NCI-H748 (cell line): ENCODE measurements around the gene PBX2.
"Not testable (repeated sequence)": the region's sequence is repeated elsewhere in the genome, so short reads cannot be mapped to it uniquely, and the experiment has no call there.

ENCODE experiments used
- DNase-seq: peaks from one replicate; lab custom pipeline; 2025; ENCODE audit not compliant: unreplicated experiment; lab: John Stamatoyannopoulos, UW

Gene PBX2

DNA sequence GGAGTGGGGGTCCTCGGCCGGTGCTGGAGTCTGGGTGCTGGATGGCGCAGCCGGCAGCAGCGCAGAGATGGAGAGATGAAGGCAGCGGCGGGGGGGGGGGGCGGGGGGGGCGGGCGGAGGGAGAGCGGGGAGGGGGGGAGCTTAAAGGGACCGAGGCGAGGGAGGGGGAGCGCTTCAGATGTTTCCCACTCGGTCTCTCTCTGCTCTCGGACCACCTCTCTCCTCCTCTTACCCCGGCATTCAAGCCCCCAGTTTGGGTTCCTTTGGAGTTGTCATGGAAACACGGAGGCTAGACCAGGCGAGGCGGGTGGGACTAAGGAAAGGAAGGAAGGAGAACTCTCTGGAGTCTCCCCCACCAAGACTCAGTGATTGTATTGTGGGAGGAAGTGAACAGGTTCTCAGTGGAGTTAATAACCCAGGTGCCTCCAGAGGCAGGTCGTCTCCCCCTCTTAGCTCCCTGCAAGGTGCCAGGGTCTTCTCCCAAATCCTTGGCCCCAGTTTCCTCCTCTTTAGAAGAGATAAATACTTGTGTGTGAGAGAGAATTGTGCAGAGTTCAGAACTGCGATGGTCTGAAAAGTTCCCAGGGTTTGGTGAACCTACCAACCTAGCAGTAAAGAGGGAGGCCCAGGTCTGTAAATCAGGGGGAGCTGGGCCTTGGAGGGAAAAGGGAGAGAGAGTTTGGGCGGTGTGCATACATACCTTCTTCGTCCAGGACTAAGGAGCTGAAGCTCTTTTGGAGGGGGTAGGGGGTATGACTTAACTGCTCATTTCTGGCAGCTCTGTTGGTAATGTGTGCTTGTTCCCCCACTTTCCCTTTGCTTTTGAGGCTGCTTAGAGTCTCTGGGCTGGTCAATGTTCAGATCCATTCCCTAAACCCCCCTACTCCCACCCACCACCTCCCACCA, 37.9 kb downstream of the PBX2 start, which contains the start of gene PRRT1:
Gene PRRT1 (minus strand): TSS at position 77 of the 906 bp plus-strand sequence. CDS start 112 bp downstream, outside the sequence.
- peak; percentile 37 for DNase-seq

DNA sequence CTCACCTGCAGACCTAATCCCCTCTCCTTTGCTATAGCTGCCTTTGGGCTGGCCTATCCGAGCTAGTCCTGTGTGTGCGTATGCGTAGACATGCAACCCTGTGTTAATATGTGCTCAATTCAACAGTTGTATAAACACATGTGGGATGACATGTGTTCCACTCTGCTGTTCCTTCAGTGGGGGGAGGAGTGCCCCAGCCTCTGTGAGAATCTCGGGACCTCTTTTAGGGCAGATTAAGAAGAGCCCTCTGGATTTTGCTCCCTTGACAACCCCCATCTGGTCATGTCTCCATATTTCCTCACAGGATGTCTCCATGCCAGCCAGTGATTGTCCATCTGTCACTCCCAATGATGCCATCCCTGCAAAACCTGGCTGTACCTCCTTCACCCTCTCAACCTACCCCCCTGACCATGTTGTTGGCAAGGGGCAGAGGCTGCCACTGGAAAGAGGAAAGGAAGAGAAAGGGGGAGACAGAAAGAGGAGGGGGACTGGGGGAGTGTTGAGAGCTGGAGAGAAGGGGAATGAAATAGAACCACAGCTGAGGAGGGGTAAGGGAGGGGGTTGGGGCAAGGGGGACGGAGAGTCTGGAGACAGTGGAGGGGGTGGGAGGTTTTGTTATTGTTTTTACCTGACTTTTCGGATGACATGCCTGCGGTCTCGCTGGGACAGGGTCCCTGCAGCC, 38.7 kb downstream of the PBX2 start:
- DNase-seq = no peak

DNA sequence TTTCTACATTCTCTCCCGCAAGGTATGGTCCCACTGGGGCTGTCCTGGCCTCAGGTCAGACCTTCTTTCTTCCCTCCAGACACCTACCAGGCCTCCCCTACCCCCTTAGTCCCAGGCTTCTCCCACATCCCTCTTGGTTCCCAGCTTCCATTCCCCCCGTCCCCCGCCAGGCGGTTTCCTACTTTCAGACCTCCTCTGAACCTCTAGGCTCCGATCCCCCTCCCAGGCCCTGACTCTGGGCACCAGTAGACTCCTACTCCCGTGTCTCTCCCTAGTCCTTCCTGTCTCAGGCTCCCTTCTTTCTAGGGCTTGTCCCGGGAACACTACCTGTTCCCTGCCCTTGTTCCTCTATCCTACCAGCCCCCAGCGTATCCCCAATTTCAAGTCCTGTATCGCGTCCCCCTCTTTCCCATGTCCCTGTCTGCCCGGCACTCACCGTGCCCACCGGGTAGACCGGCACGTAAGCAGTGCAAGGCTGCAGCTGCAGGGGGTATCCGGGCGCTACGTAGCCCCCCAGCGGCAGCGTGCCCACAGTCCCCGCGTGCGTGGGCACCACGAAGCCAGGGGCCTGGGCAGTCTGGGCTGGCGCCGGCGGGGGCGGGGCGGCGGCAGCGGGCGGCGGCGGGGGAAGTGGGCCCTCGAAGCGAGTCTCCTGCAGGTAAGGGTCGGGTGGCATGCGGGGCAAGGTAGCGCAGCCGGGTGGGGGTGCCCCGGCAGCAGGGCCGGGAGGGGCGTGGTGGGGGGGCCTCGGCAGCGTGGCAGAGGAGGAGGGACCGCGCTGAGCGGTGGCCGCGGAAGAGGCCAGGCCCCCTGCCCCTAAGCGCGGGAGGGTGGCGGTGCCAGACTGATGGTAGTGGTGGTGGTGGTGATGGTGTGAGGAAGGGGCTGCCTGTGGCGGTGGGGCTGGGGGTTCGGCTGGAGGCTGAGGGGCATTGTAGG, 39.8 kb downstream of the PBX2 start:
- DNase-seq = no peak

DNA sequence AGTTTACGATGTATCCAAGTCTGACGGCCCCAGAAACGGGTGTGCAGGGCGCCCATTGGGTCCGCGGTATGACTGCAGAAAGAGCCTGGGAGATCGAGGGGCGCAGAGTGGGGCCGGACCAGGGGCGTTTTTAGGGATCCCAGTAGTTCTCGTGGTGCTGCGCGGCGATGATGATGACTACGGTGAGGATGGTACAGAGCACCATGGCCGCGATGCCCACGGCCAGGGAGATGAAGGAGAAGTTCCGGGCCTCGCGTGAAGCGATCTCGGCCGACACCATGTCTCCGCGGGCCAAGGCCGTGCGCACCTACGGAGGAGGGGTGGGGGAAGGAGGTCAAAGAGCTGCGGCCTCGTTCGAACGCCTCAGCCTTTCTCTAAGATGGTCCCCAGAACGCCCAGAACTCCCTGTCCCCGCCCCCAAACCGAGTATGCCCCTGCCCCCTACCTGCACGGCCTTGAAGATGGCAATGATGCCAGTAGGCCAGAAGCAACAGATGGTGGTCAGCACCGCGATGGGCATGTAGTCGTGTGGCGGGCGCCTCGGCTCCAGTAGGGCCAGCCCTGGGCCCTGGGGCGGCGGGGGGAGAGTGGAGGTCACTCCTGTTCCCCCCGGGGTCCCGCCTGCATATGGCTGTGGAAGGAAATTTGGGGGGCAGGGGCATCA, 40.8 kb downstream of the PBX2 start:
- no peak for DNase-seq

DNA sequence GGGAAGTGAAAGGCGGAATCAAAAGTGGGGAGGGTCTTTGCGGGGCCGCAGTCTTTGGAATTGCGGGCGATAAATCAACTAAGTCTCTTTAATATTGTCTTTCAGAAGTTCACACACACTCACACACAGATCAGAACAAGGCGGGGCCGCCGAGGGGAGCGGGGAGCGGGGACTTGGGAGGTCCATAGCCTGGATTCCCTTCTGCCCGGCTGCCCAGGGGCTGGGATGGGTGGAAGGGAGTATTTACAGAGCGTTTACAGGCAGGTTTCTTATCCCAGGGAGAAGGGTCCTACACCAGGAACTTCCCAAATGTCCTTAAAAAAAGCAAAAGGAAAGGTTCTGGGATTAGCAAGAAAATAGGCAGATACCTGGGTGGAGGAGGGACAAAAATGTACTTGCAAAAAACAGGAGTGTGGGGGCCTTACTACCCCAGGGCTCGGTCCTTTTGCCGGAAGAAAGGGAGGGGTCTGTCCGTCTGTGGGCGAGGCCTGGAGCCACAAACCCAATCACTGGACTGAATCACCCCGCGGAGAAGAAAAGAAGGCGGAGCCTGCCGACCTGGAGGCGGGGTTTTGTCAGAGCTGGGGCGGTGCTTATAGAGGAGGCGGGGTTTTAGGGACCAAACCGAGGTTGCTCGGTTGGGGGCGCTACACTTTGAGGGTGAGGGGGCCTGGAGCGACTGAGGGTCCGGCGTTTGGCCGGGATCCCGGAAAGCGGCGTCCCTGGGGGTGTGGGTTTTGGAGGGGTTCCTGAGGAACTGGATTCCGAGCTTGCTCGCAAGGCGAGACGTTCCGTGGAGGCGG, 41.5 kb downstream of the PBX2 start:
- no peak for DNase-seq

DNA sequence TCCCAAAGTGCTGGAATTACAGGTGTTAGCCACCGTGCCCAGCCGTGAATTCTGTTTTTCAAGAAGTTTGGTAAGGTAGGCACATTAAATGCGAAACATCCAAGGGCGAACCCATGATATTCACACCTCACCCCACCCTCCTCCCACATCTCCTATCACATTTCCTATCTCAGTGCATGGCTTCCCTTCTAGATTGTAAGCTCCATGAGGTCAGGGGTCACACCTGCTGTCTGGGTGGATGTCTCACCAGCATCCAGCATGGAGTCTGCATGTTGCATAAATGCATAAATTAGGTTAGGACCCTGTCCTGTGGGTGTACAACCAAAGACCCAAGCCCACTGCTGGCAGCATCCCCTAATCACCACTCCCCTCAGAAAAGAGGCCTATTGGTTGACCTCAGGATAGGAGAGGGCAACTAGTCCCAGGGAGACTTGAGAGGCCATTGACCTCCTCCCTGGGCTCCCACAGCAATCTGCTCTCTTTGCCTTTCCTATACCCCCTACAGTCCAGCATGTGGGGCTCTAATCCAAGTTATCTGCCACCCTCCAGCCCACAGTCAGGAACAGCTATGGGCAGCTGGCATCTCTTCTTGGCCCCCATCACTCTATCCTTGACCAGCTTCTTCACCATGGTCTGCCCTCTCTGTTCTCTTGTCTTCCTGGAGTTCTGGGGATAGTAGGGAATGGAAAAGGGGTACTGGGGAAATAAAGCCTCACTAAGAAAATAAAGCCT, 42.4 kb downstream of the PBX2 start:
- no peak for DNase-seq

DNA sequence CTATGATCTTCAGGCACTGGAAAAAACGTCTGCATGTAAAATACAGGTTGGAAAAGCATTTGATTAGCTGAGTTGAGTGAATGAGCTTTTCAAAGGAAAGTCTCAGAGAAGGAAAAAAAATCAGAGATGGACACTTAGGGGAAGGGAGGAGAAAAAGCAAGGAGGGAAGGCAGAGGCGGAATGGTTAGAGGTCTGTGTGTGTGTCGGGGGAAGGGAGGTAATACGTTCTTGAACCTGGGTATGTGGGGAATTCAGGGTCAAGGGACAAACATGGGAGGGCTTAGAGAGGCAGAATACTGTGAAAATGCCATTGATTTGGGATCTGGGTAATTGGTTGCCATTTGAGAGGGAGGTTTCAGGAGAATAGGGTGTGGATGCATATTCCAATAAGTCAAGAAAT, 43.3 kb downstream of the PBX2 start:
- no peak for DNase-seq

DNA sequence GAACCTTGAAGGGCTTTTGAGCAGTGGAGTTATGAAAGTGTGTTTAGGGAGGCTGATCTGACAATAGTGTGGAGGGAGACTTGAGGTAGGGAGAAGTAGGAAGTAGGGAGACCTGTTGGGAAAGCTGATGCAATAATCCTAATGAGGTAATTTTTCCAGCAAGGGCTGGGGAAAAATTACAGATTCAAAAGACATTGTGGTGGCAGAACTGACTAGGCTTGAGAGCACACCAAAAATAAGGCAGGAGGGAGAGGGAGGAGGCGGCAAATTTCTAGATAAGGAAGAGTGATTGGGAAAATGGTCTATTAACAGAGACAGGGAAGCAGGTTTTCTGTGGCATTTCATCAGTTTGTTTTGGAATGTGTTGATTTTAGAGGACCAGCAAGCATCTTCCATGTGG, 43.7 kb downstream of the PBX2 start:
- no peak for DNase-seq

DNA sequence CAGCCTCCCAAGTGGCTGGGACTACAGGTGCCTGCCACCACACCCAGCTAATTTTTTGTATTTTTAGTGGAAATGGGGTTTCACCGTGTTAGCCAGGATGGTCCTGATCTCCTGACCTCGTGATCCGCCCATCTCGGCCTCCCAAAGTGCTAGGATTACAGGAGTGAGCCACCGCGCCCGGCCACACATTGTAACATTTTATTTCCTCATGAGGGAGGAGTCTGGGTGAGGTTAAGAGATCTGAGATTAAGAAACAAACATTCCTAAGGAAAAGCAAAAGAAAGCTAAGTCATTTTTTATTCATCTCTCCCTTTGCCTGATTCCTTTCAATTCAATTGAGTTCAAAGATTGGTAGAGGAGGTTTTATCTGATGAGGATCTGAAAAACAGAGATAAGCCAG, 45.8 kb downstream of the PBX2 start:
- not testable (repeated sequence) for DNase-seq

DNA sequence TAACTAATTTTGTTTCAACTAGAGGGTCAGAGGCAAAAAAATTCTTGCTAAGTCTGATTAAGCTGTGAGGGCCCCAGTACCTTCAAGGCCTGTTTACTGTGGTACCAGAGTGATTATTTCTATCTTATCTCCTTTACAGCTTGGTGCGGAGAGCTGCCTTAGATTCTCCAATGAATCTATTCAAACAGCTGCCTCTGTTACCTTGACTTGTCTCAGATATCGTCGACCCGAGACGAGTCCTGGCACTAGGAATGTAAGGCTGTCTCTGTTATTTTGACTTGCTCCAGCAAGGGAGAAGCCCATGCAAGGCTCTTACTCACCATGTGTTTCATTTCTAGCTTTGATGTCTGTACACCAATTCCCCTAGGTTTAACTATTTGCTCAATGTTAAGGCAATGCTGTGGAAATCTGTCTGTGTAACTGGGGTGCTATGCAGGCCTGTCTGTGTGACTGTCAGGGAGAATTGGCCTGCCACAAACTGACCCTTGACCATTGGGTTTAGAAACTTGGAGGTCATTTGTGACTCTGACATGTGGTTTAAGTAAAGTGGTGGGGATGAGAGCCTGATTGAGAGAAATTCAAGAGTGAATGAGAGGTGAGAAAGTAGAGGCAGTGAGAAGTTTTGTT, 49.5 kb downstream of the PBX2 start:
- DNase-seq = no peak

DNA sequence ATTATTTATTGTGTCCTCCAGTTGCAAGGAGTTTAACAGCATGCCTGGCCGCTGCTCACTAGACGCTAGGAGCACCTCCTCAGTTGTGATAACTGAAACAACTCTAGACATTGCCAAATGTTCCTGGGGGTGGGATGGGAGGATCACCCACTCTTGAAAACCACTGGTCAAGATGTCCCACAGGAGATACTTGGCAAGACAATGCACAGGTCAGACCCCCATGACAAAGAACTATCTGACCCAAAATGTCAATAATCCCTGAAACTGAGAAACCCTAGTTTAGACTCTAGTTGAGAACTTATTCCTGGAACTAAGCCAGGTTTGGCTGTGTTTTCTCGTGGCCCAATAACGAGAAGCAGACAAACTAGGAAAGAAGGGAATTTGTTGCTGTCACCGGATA, 50.4 kb downstream of the PBX2 start:
- no peak for DNase-seq

DNA sequence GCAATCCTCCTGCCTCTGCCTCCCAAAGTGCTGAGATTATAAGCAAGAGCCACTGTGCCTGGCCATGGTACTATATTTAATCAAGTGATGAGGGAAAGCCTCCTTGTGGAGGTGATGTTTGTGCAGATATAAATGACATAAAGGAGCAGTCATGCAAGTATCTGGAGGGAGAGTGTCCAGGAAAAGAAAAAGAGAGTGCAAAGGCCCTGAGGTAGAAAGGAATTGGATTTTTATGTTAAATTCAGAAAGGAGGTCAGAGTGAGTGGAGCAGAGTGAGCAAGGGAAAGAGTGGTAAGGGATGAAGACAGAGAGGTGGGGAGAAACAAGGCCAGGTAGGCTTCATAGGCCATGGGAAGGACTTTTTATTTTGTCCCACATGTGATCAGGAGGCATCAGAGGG, 52.5 kb downstream of the PBX2 start:
- no peak for DNase-seq
